GM12864 (cell line): ENCODE measurements around the gene SBNO2.

ENCODE experiments used
- DNase-seq: peaks from one replicate; pipeline ENCODE4 v3.0.0-alpha.2; 2011; ENCODE audit warnings: low read depth
- H3K4me3 ChIP-seq: 2 replicates; pipeline ENCODE4 v1.5.1; 2011; ENCODE audit warnings: mild to moderate bottlenecking, low read depth, low read length, control low read depth
- CTCF ChIP-seq: IDR thresholded peaks from 2 replicates; pipeline ENCODE4 v1.5.1; 2011; ENCODE audit warnings: low read depth, mild to moderate bottlenecking, moderate library complexity, low read length, control low read depth, inconsistent platforms; ENCODE audit errors: missing control alignments

Gene SBNO2

GRCh38 chr19:1065606-1066109 is 108.4 kb downstream of the SBNO2 start:
- TF ChIP-seq CTCF = no peak
- no peak for DNase-seq
- H3K4me3 ChIP-seq = no peak overlapping the region

DNA sequence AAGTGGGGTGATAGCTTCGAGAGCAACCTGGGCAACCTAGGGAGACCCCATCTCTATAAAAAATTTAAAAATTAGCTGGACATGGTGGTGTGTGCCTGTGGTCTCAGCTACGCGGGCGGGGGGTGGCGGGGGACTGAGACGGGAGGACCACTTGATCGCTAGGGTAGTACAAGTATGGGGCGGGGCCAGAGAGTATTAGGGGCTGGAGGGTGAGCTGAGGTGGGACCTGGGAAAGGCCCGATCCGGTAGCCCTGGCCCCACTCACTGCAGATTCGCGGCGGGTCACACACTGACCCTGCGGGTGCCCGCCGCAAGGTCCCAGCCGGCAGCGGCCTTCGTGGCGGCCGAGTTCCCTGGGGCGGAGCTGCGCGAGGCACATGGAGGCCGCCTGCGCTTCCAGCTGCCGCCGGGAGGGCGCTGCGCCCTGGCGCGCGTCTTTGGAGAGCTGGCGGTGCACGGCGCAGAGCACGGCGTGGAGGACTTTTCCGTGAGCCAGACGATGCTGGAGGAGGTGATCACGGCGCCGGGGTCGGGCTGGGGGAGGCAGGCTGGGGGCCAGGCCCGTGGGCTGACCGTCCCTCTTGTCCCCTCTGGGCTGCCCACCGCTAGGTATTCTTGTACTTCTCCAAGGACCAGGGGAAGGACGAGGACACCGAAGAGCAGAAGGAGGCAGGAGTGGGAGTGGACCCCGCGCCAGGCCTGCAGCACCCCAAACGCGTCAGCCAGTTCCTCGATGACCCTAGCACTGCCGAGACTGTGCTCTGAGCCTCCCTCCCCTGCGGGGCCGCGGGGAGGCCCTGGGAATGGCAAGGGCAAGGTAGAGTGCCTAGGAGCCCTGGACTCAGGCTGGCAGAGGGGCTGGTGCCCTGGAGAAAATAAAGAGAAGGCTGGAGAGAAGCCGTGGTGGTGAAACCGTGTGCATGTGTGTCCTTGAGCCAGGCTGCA is 109.1 kb downstream of the SBNO2 start:
- TF ChIP-seq CTCF = peak; percentile 91
- no peak overlapping the region for H3K4me3 ChIP-seq
- DNase-seq = no peak

DNA sequence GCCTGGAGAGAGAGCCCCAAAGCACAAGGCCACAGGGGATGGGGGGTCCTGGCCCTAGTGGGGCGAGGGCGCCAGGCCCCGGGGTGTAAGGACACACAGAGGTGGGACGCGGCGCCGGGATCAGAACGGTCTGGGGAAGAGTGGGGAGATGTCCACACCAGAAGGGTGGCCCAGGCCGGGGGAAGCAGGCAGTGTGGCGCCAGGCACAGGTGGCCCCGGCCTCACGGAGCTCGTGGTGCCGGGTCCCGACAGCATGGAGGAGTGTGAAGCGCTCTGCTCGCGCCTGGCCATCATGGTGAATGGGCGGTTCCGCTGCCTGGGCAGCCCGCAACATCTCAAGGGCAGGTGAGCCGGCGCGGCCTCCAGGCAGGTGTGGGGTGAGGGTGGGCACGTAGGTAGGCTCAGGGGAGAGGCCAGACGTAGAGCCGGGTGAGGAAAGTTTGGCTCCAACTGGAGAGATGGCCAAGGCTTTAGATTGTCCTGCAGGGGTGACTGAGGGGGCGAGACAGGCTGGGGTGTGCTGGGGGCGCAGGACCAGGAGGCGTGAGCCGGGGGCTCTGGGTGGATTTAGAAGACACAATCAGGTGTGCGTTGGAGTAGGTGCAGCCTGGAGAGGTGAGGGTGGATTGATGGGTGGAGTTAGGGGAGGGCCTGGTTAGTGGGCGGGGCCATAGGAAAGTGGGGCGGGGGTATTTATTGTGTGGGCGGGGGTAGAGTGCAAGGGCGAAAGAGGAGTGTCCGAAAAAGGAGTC is 110.0 kb downstream of the SBNO2 start:
- no peak for DNase-seq
- no peak overlapping the region for H3K4me3 ChIP-seq
- TF ChIP-seq CTCF = no peak

DNA sequence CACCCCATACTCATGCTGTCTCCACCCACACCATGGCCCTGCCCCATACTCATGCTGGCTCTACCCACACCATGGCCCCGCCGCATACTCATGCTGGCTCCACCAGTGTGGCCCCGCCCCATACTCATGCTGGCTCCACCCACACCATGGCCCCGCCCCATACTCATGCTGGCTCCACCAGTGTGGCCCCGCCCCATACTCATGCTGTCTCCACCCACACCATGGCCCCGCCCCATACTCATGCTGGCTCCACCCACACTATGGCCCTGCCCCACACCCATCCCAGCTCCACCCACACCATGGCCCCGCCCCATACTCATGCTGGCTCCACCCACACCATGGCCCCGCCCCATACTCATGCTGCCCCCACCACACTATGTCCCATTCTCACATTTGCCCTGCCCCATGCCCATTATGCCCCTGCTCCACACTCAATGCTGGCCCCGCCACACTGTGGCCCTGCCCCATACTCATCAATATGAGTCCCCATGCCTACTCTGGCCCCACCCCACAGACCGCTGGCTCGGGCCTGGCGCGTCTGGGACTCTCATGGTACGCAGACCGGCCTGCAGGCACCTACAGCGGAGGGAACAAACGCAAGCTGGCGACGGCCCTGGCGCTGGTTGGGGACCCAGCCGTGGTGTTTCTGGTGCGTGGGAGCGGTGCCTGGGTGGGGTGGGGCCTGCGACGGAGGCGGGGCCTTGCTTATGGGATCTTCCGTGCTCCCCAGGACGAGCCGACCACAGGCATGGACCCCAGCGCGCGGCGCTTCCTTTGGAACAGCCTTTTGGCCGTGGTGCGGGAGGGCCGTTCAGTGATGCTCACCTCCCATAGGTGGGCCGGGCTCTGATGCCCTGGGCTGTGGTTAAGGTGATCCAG is 110.8 kb downstream of the SBNO2 start:
- TF ChIP-seq CTCF = no peak
- H3K4me3 ChIP-seq = no peak overlapping the region
- DNase-seq = peak; percentile 77

- H3K4me3 ChIP-seq = no peak overlapping the region
- no peak for DNase-seq
- no peak for TF ChIP-seq CTCF
Observed at GRCh38 chr19:1062387-1063029, 111.6 kb downstream of the SBNO2 start.

DNA sequence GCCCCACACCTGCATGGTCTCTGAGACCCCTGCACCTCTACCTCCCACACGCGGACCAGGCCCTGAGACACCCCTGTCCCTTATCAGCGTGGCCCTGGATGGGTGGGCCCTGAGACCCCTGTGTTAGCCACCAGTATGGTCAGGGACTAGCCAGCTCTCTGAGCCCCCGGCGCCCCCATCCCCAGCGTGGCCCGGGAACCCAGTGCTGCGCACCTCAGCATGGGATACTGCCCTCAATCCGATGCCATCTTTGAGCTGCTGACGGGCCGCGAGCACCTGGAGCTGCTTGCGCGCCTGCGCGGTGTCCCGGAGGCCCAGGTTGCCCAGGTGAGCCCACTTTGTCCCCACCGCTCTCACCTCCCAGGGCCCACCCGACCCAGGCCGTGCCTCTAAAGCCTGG is 112.1 kb downstream of the SBNO2 start:
- H3K4me3 ChIP-seq = no peak overlapping the region
- no peak for TF ChIP-seq CTCF
- no peak for DNase-seq
